HCT116 (cell line): ENCODE results near the gene CADPS2. TPM values are rescaled to one million over a fixed set of nuclear protein-coding genes. Genes with fewer than 3 reads are reported as not detected.

Experiments
- ATAC-seq: fragments of 200-7000 bp; cut with Tn5 transposase; 2 replicates; pipeline ENCODE4 v1.9.1; 2020; ENCODE audit warnings: mild to moderate bottlenecking, moderate library complexity
- BruUV-seq: library from RNA; stranded (reverse); fragments of 400-500 nt; replicated peaks from 2 replicates; lab custom pipeline; 2021; lab: Mats Ljungman, UMichigan
- CTCF ChIA-PET: fragments of 300-600 bp; sonication (Branson Sonifier 250); formaldehyde crosslinking; loops from one replicate; lab custom pipeline; 2021; ENCODE audit warnings: antibody characterized with exemption; lab: Charles Lee
- POLR2A ChIA-PET: fragments of 300-600, 350-600 bp; sonication (Branson Sonifier 250); formaldehyde crosslinking; loops from one replicate; lab custom pipeline; 2021; ENCODE audit warnings: antibody characterized with exemption; lab: Charles Lee
- RAD21 ChIA-PET, 2 experiments: fragments of 300-600 bp; sonication (Branson Sonifier 250); formaldehyde crosslinking; loops; one replicate each; lab custom pipeline; 2023; ENCODE audit warnings: low total read pairs in 2 of 2; ENCODE audit not compliant: uncharacterized antibody in 2 of 2, unreplicated experiment in 2 of 2, low non-redundant PET in 1 of 2; lab: Charles Lee
- DNase-seq: peaks from one replicate; pipeline ENCODE4 v3.0.0-alpha.2; 2010; ENCODE audit warnings: low read depth, low spot score
- H2AFZ ChIP-seq: fragments of 200-600 bp; shearing (Covaris generic), sonication (generic); 2 replicates; pipeline ENCODE4 v1.6.1; 2017; ENCODE audit warnings: low read depth, mixed run types, mixed read lengths, antibody characterized with exemption, low read length; ENCODE audit not compliant: poor library complexity, severe bottlenecking
- H3K27ac ChIP-seq: 2 replicates; pipeline ENCODE4 v1.5.1; 2012; ENCODE audit warnings: low read depth, low read length
- H3K27me3 ChIP-seq: fragments of 200-600 bp; sonication (generic); 2 replicates; pipeline ENCODE4 v1.6.1; 2016; ENCODE audit warnings: mixed run types, low read length, mixed read lengths; ENCODE audit not compliant: insufficient read depth
- H3K36me3 ChIP-seq, 2 experiments: fragments of 200-500 bp in 1 of 2; fragments of 200-600 bp in 1 of 2; sonication (Bioruptor generic) in 1 of 2; sonication (generic) in 1 of 2; 2 replicates each; pipeline versions ENCODE4 v1.5.1 to v1.6.1; 2014 to 2016; ENCODE audit warnings: low read length in 2 of 2, inconsistent platforms in 1 of 2, mixed read lengths in 1 of 2, mixed run types in 1 of 2; ENCODE audit not compliant: insufficient read depth in 2 of 2, control insufficient read depth in 1 of 2
- H3K4me1 ChIP-seq, 2 experiments: fragments of 200-600 bp in 1 of 2; sonication (generic) in 1 of 2; 2 replicates each; pipeline versions ENCODE4 v1.5.1 to v1.6.1; 2012 to 2017; ENCODE audit warnings: low read length in 2 of 2, inconsistent platforms in 1 of 2, mild to moderate bottlenecking in 1 of 2, mixed read lengths in 1 of 2, mixed run types in 1 of 2, moderate library complexity in 1 of 2; ENCODE audit not compliant: insufficient read depth in 2 of 2, control insufficient read depth in 1 of 2
- H3K4me2 ChIP-seq: fragments of 200-600 bp; sonication (generic); 2 replicates; pipeline ENCODE4 v1.6.1; 2017; ENCODE audit warnings: mixed run types, low read length, mixed read lengths
- H3K4me3 ChIP-seq, 2 experiments: fragments of 200-600 bp in 1 of 2; sonication (generic) in 1 of 2; replicated peaks in 1 of 2; 2 replicates each; pipeline ENCODE4 v1.5.1; 2011 to 2016; ENCODE audit warnings: low read length in 2 of 2, control low read depth in 1 of 2, low read depth in 1 of 2, mild to moderate bottlenecking in 1 of 2, mixed read lengths in 1 of 2, mixed run types in 1 of 2
- H3K79me2 ChIP-seq: fragments of 200-600 bp; sonication (generic); 2 replicates; pipeline ENCODE4 v1.6.1; 2017; ENCODE audit warnings: mild to moderate bottlenecking, mixed run types, low read length, moderate library complexity, mixed read lengths; ENCODE audit not compliant: insufficient read depth
- H3K9ac ChIP-seq: fragments of 200-600 bp; sonication (generic); 2 replicates; pipeline ENCODE4 v1.6.1; 2016; ENCODE audit warnings: low read length, mixed read lengths
- H3K9me2 ChIP-seq: fragments of 200-600 bp; sonication (generic), shearing (Covaris generic); 2 replicates; pipeline ENCODE4 v1.6.1; 2017; ENCODE audit warnings: mixed run types, mild to moderate bottlenecking, moderate library complexity; ENCODE audit not compliant: insufficient read depth
- H3K9me3 ChIP-seq, 2 experiments: fragments of 200-500 bp in 1 of 2; fragments of 200-600 bp in 1 of 2; sonication (Bioruptor generic) in 1 of 2; sonication (generic) in 1 of 2; 2 replicates each; pipeline ENCODE4 v1.6.1; 2014 to 2017; ENCODE audit warnings: low read length in 2 of 2, mixed read lengths in 2 of 2, inconsistent platforms in 1 of 2, low read depth in 1 of 2, mild to moderate bottlenecking in 1 of 2, mixed run types in 1 of 2, moderate library complexity in 1 of 2; ENCODE audit not compliant: control insufficient read depth in 1 of 2, insufficient read depth in 1 of 2
- H4K20me1 ChIP-seq: fragments of 200-600 bp; sonication (generic), shearing (Covaris generic); 2 replicates; pipeline ENCODE4 v1.6.1; 2017; ENCODE audit warnings: mixed run types, mild to moderate bottlenecking, moderate library complexity; ENCODE audit not compliant: insufficient read depth
- CBX3 ChIP-seq: IDR thresholded peaks from 2 replicates; pipeline ENCODE4 v1.6.1; 2012; ENCODE audit warnings: low read depth
- EGR1 ChIP-seq: IDR thresholded peaks from 2 replicates; pipeline ENCODE4 v1.6.1; 2012; ENCODE audit warnings: low read depth
- ELF1 ChIP-seq: IDR thresholded peaks from 2 replicates; pipeline ENCODE4 v1.6.1; 2012; ENCODE audit warnings: low read depth, borderline replicate concordance
- FOSL1 ChIP-seq: IDR thresholded peaks from 2 replicates; pipeline ENCODE4 v1.6.1; 2012; ENCODE audit warnings: low read depth
- JUND ChIP-seq: IDR thresholded peaks from 2 replicates; pipeline ENCODE4 v1.6.1; 2012
- POLR2A ChIP-seq: IDR thresholded peaks from 2 replicates; pipeline ENCODE4 v1.7.0; 2011; ENCODE audit warnings: borderline replicate concordance; ENCODE audit not compliant: insufficient read depth, insufficient read length; ENCODE audit errors: extremely low read depth
- POLR2AphosphoS5 ChIP-seq: IDR thresholded peaks from 2 replicates; pipeline ENCODE4 v1.6.1; 2011; ENCODE audit warnings: mild to moderate bottlenecking, low read depth, low read length, moderate library complexity
- RAD21 ChIP-seq: IDR thresholded peaks from 2 replicates; pipeline ENCODE4 v1.6.1; 2012; ENCODE audit warnings: low read depth, mild to moderate bottlenecking
- SIN3A ChIP-seq: IDR thresholded peaks from 2 replicates; pipeline ENCODE4 v1.6.1; 2012; ENCODE audit warnings: low read depth
- SP1 ChIP-seq: IDR thresholded peaks from 2 replicates; pipeline ENCODE4 v1.6.1; 2012; ENCODE audit warnings: low read depth
- SRF ChIP-seq: IDR thresholded peaks from 2 replicates; pipeline ENCODE4 v1.6.1; 2012; ENCODE audit warnings: low read depth
- ZFX ChIP-seq: fragments of 450-650 bp; IDR thresholded peaks from 2 replicates; pipeline ENCODE4 v1.6.1; 2017
- intact Hi-C: fragments of 100-400 bp; cut with micrococcal nuclease; formaldehyde crosslinking; loops from 2 replicates; pipeline ENCODE4 v1.10.0; 2022
- total RNA-seq: library from RNA; stranded (reverse); gene quantifications from one replicate; pipeline ENCODE4 v1.2.1, GENCODE V29; 2021; ENCODE audit not compliant: unreplicated experiment
- TF ChIP-seq, protein P1 (sequence below): IDR thresholded peaks from 2 replicates; pipeline ENCODE4 v1.6.1; 2012
- TF ChIP-seq, protein P2 (sequence below): IDR thresholded peaks from 2 replicates; pipeline ENCODE4 v1.6.1; 2012
- TF ChIP-seq, protein P3 (sequence below), 3 experiments: fragments of 200-600 bp in 1 of 3; sonication (generic) in 1 of 3; IDR thresholded peaks in 2 of 3; conservative IDR thresholded peaks in 1 of 3; 2 replicates each; pipeline ENCODE4 v1.5.1; 2012 to 2017; ENCODE audit warnings: low read depth in 2 of 3, low read length in 2 of 3, antibody characterized with exemption in 1 of 3, borderline replicate concordance in 1 of 3, control low read depth in 1 of 3, mild to moderate bottlenecking in 1 of 3, mixed read lengths in 1 of 3, mixed run types in 1 of 3, moderate library complexity in 1 of 3; ENCODE audit not compliant: insufficient read depth in 1 of 3
- TF ChIP-seq, protein P4 (sequence below): IDR thresholded peaks from 2 replicates; pipeline ENCODE4 v1.6.1; 2012; ENCODE audit warnings: low read depth

CADPS2 gene
- total RNA-seq, 1 experiment from 2014 or later: 7.5 TPM

DNA sequence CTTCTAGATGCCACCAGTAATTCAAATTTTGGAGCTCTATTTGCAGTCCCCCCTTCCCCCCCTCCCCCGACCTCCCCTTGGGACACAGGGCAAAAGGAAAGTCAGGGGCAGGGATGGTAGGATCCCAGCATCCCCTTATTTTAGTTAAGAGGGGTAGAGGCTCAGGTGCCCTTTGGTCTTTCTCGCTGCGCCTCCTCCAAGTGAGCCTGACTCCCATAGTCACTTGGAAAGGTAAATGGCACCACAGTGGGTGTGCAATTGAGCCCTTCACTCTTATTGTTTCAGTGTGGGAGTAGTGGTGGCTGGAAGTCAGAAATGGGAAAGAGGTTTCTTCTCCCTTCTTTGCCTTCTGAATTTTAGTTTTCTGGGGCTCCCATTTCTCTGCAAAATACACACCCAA lies 573.5 kb downstream of the CADPS2 start:
- no peaks in the 10 kb centered on the region for H3K4me1 ChIP-seq
- H3K4me2 ChIP-seq: no peak overlapping the region
- no peaks in the 10 kb centered on the region for H3K9me2 ChIP-seq
- no peak overlapping the region for H3K4me3 ChIP-seq
- no peaks in the 10 kb centered on the region for H3K27me3 ChIP-seq
- H3K79me2 ChIP-seq: no peaks in the 10 kb centered on the region
- POLR2A ChIA-PET: no interaction called here
- H3K9ac ChIP-seq: no peak overlapping the region
- intact Hi-C loops: no loop called here
- no peaks in the 10 kb centered on the region for H3K9me3 ChIP-seq
- no peak overlapping the region for H3K27ac ChIP-seq
- CTCF ChIA-PET: no interaction called here
- DNase-seq (no peak), ATAC-seq (no peak)
- no TSS peak for BruUV-seq
- H2AFZ ChIP-seq: no peak overlapping the region
- no peaks in the 10 kb centered on the region for H4K20me1 ChIP-seq
- RAD21 ChIA-PET: no interaction called here
- H3K36me3 ChIP-seq: no peaks in the 10 kb centered on the region; a peak in 1 of 4 replicates
- TF ChIP-seq, protein P1, sequence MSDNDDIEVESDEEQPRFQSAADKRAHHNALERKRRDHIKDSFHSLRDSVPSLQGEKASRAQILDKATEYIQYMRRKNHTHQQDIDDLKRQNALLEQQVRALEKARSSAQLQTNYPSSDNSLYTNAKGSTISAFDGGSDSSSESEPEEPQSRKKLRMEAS: no peak
- no peak for TF ChIP-seq FOSL1
- no peak for TF ChIP-seq JUND
- no peak for TF ChIP-seq ZFX
- no peak for TF ChIP-seq SRF
- TF ChIP-seq POLR2A: no peak

DNA sequence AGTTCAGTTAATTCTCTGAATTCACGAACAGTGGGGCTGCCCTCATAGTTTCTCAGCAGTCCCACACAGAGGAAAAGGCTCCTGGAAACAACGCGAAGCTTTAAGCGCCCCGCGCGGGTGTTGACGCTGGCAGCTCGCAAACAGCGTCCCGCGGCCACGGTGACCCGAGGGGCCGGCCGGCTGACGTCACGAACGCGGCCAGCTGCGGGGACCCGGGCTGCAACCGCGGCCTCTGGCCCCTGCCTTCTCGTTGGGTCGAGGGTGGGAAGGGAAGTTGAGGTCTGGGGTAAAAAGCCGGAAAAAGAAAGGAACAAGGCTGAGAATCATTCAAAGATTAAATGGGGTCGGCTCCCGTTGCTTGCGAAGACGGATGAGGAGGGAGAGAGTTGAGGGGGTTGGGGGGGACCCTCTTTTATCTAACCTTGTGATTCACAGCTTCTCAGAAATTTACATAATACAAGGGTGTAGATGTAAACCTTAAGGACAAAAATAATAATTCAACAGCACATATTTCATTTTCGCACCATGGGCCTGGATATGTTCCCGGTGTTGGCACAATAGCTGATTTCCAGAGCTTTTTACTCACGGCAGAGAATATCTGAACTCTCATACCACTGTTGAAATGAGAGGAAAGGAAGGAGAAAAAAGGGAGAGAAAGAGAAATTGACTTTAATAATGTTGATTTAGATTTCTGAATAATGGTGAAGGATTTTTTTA lies 574.4 kb downstream of the CADPS2 start:
- no peak overlapping the region for H3K4me3 ChIP-seq
- no peaks in the 10 kb centered on the region for H3K27me3 ChIP-seq
- H3K4me1 ChIP-seq: no peaks in the 10 kb centered on the region
- H2AFZ ChIP-seq: no peak overlapping the region
- no peak for ATAC-seq
- intact Hi-C loops: no loop called here
- no peak overlapping the region for H3K9ac ChIP-seq
- BruUV-seq: no TSS peak
- H3K9me3 ChIP-seq: no peaks in the 10 kb centered on the region
- no peaks in the 10 kb centered on the region; a peak in 1 of 4 replicates for H3K36me3 ChIP-seq
- ChIA-PET CTCF (no interaction called here), POLR2A (no interaction called here), RAD21 (no interaction called here)
- H3K4me2 ChIP-seq: no peak overlapping the region
- H4K20me1 ChIP-seq: no peaks in the 10 kb centered on the region
- no peaks in the 10 kb centered on the region for H3K79me2 ChIP-seq
- no peak for DNase-seq
- H3K9me2 ChIP-seq: no peaks in the 10 kb centered on the region
- no peak overlapping the region for H3K27ac ChIP-seq
- TF ChIP-seq, protein P2, sequence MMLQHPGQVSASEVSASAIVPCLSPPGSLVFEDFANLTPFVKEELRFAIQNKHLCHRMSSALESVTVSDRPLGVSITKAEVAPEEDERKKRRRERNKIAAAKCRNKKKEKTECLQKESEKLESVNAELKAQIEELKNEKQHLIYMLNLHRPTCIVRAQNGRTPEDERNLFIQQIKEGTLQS: no peak
- TF ChIP-seq RAD21: no peak
- no peak for TF ChIP-seq POLR2AphosphoS5
- TF ChIP-seq, protein P3, sequence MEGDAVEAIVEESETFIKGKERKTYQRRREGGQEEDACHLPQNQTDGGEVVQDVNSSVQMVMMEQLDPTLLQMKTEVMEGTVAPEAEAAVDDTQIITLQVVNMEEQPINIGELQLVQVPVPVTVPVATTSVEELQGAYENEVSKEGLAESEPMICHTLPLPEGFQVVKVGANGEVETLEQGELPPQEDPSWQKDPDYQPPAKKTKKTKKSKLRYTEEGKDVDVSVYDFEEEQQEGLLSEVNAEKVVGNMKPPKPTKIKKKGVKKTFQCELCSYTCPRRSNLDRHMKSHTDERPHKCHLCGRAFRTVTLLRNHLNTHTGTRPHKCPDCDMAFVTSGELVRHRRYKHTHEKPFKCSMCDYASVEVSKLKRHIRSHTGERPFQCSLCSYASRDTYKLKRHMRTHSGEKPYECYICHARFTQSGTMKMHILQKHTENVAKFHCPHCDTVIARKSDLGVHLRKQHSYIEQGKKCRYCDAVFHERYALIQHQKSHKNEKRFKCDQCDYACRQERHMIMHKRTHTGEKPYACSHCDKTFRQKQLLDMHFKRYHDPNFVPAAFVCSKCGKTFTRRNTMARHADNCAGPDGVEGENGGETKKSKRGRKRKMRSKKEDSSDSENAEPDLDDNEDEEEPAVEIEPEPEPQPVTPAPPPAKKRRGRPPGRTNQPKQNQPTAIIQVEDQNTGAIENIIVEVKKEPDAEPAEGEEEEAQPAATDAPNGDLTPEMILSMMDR (IDR thresholded peaks at IDR 0.05 in 2 of 3, conservative IDR thresholded peaks at IDR 0.05 in 1 of 3; ENCODE audit: borderline replicate concordance in 1 of 3, insufficient read depth in 1 of 3, low read depth in 2 of 3, low read length in 2 of 3): no peak
- TF ChIP-seq, protein P4, sequence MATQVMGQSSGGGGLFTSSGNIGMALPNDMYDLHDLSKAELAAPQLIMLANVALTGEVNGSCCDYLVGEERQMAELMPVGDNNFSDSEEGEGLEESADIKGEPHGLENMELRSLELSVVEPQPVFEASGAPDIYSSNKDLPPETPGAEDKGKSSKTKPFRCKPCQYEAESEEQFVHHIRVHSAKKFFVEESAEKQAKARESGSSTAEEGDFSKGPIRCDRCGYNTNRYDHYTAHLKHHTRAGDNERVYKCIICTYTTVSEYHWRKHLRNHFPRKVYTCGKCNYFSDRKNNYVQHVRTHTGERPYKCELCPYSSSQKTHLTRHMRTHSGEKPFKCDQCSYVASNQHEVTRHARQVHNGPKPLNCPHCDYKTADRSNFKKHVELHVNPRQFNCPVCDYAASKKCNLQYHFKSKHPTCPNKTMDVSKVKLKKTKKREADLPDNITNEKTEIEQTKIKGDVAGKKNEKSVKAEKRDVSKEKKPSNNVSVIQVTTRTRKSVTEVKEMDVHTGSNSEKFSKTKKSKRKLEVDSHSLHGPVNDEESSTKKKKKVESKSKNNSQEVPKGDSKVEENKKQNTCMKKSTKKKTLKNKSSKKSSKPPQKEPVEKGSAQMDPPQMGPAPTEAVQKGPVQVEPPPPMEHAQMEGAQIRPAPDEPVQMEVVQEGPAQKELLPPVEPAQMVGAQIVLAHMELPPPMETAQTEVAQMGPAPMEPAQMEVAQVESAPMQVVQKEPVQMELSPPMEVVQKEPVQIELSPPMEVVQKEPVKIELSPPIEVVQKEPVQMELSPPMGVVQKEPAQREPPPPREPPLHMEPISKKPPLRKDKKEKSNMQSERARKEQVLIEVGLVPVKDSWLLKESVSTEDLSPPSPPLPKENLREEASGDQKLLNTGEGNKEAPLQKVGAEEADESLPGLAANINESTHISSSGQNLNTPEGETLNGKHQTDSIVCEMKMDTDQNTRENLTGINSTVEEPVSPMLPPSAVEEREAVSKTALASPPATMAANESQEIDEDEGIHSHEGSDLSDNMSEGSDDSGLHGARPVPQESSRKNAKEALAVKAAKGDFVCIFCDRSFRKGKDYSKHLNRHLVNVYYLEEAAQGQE: no peak
- TF ChIP-seq CBX3: no peak
- TF ChIP-seq FOSL1: no peak
- TF ChIP-seq SP1: no peak
- TF ChIP-seq ZFX: no peak
- no peak for TF ChIP-seq SRF
- no peak for TF ChIP-seq ELF1
- TF ChIP-seq SIN3A: no peak
- no peak for TF ChIP-seq EGR1
